Esophagus squamous epithelium (tissue), 5 donors: ENCODE measurements around the gene UBE2E1. TPM values are rescaled to one million over a fixed set of nuclear protein-coding genes. Genes with fewer than 3 reads are reported as not detected.
A peak's percentile ranks its signal among the peaks of the same experiment; 100 is the strongest.
"Not testable (repeated sequence)": the region's sequence is repeated elsewhere in the genome, so short reads cannot be mapped to it uniquely, and the experiment has no call there.

Source experiments
- DNase-seq: peaks from one replicate; lab custom pipeline; 2025; lab: John Stamatoyannopoulos, UW
- H3K27ac ChIP-seq, 4 donors: fragments of 200-600 bp; sonication (generic); one replicate each; pipeline ENCODE4 v1.5.1; 2016 to 2019; ENCODE audit warnings: mild to moderate bottlenecking in 1 of 4
- H3K27me3 ChIP-seq, 4 donors: fragments of 200-600 bp; sonication (generic); 1 replicate in 3 of 4; 2 replicates in 1 of 4; pipeline versions ENCODE4 v1.5.1 to v1.6.0; 2017 to 2021; ENCODE audit warnings: antibody characterized with exemption in 1 of 4
- H3K36me3 ChIP-seq, 3 donors: fragments of 200-600 bp; sonication (generic); one replicate each; pipeline ENCODE4 v1.5.1; 2016 to 2019
- H3K4me1 ChIP-seq, 3 donors: fragments of 200-600 bp; sonication (generic); one replicate each; pipeline ENCODE4 v1.5.1; 2017 to 2019
- H3K4me3 ChIP-seq, 4 donors: fragments of 200-600 bp; sonication (generic); 1 replicate in 3 of 4; 2 replicates in 1 of 4; pipeline ENCODE4 v1.5.1; 2016 to 2019; ENCODE audit warnings: mild to moderate bottlenecking in 2 of 4, moderate library complexity in 1 of 4
- H3K9me3 ChIP-seq, 3 donors: fragments of 200-600 bp; sonication (generic); one replicate each; pipeline ENCODE4 v1.5.1; 2016 to 2019
- CTCF ChIP-seq, 6 experiments: fragments of 450-650 bp in 4 of 6; fragments of 200-600 bp in 2 of 6; sonication (generic) in 2 of 6; IDR thresholded peaks; one replicate each; pipeline ENCODE4 v1.5.1; 2016 to 2019; ENCODE audit warnings: antibody characterized with exemption in 6 of 6, mild to moderate bottlenecking in 4 of 6, moderate library complexity in 4 of 6
- POLR2A ChIP-seq, 4 donors: fragments of 450-650 bp; IDR thresholded peaks; one replicate each; pipeline ENCODE4 v1.6.1; 2017; ENCODE audit warnings: antibody characterized with exemption in 4 of 4, mild to moderate bottlenecking in 4 of 4, moderate library complexity in 3 of 4
- WGBS, 2 donors: methylation state at CpG; one replicate each; pipeline ENCODE4 v1.1.5; 2018; 5-methylcytosine and 5-hydroxymethylcytosine counted together
- intact Hi-C: fragments of 100-400 bp; cut with DNase I; formaldehyde crosslinking; loops from one replicate; pipeline ENCODE4 v1.15.0; 2022
- total RNA-seq, 4 donors: library from RNA; depleted of rRNA; stranded (reverse); fragments of >200 nt; gene quantifications; one replicate each; pipeline ENCODE4 v1.1.0, GENCODE V29; 2016
- donor health status: DM: yes; HTN: yes; CAD: no.

The UBE2E1 gene
- total RNA-seq, 4 donors from 2014 or later: 83.9 to 115 (median 104) TPM

GRCh38 chr3:23915537-23916108 is 109.9 kb downstream of the UBE2E1 start:
- Histone ChIP-seq H3K27ac (peak overlapping the region in 1 of 4 donors; percentile 99), H3K4me3 (peak overlapping the region; percentile 90 to 96 (median 95)), H3K9me3 (no peaks in the 10 kb centered on the region), H3K36me3 (peaks cover 0 to 34% (median 0%) of the 10 kb centered on the region in 3 donors), H3K4me1 (peaks cover 15 to 53% (median 19%) of the 10 kb centered on the region in 3 donors), H3K27me3 (no peaks in the 10 kb centered on the region)
- no peak for TF ChIP-seq CTCF (IDR thresholded peaks at IDR 0.05)
- no peak for TF ChIP-seq POLR2A (IDR thresholded peaks at IDR 0.05)
- intact Hi-C loops: no loop called here
- 61 to 63% methylated on average over 7 of the region's 7 CpGs for WGBS, 2 donors
- DNase-seq: no peak

GRCh38 chr3:23916152-23916885 is 110.6 kb downstream of the UBE2E1 start:
- no peak for DNase-seq
- TF ChIP-seq POLR2A (IDR thresholded peaks at IDR 0.05): no peak
- no peak for TF ChIP-seq CTCF (IDR thresholded peaks at IDR 0.05)
- Histone ChIP-seq H3K9me3 (no peaks in the 10 kb centered on the region), H3K27me3 (no peaks in the 10 kb centered on the region), H3K4me3 (peak overlapping the region; percentile 90 to 96 (median 95)), H3K27ac (peak overlapping the region; percentile 97 to 99 (median 98)), H3K4me1 (peaks cover 15 to 57% (median 19%) of the 10 kb centered on the region in 3 donors), H3K36me3 (peaks cover 0 to 35% (median 0%) of the 10 kb centered on the region in 3 donors)
- WGBS, 2 donors: 1 to 4% methylated on average over 15 to 29 of the region's 48 CpGs
- intact Hi-C loops: no loop called here

DNA sequence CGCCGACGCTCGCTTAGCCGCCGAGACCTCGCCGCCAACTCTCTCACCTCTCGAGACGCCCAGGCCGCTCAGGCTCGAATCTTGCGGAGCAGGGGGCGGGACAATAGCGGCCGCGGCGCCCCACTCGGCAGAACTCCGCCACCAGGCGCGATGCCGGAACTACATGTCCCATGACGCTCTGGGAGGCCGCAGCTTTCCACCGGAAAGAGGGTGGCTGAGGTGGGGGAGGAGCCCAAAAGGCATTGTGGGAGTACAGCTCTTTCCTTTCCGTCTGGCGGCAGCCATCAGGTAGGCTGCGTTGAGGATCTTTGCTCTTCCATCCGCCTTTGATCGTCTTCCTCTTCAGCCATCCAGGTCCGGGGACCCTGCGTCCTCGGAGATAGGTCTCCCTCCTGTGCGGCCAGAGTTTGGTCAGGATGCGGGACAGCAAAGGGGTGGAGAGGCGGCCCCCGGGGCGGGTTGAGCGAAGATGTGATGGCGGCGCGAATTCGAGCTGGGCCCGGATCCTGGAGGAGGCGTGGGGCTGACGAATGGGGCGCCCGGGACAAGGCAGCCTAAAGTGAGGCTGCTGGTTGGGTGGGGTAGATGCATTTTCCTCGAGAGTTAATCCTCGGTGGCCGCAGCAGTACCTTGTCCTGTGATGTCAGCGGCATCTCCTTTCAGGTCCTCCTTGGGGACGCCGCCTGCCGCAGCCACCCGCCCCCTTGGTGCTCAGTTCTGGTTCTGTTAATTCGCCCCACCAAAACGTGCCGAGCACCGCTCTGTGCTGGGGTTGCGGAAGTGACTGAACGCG is 111.3 kb downstream of the UBE2E1 start, which contains the start of the genes NKIRAS1 and RPL15:
Gene NKIRAS1 (minus strand): TSS at position 105 of the 793 bp plus-strand sequence. CDS start 6,086 bp downstream, outside the sequence.
Gene RPL15 (plus strand): TSS at position 247 of the 793 bp plus-strand sequence. CDS start 728 bp downstream, outside the sequence.
- H3K4me1 ChIP-seq: peaks cover 15 to 57% (median 19%) of the 10 kb centered on the region in 3 donors
- no peaks in the 10 kb centered on the region for H3K27me3 ChIP-seq
- peak within 1 kb of the TSS; percentile 90 to 96 (median 95) for H3K4me3 ChIP-seq
- TF ChIP-seq POLR2A (IDR thresholded peaks at IDR 0.05) (peak in 3 of 4 donors; percentile 87 to 98 (median 96)), CTCF (IDR thresholded peaks at IDR 0.05) (peak; percentile 44 to 90 (median 70))
- peak within 1 kb of the TSS; percentile 97 to 99 (median 98) for H3K27ac ChIP-seq
- peak; percentile 85 for DNase-seq
- intact Hi-C loops: no loop called here
- H3K9me3 ChIP-seq: no peaks in the 10 kb centered on the region
- H3K36me3 ChIP-seq: peaks cover 0 to 43% (median 0%) of the 10 kb centered on the region in 3 donors
- WGBS, 2 donors: 0% methylated on average over 19 to 22 of the region's 64 CpGs

- H3K9me3 ChIP-seq, DNase-seq, H3K27me3 ChIP-seq, intact Hi-C loops: not testable (repeated sequence)
- Histone ChIP-seq H3K27ac (peak overlapping the region; percentile 97 to 99 (median 98)), H3K4me1 (peaks cover 15 to 57% (median 19%) of the 10 kb centered on the region in 3 donors), H3K36me3 (peaks cover 0 to 50% (median 0%) of the 10 kb centered on the region in 3 donors), H3K4me3 (peak overlapping the region; percentile 90 to 96 (median 95))
- 0 to 3% methylated on average over 7 to 11 of the region's 21 CpGs for WGBS, 2 donors
Measured at GRCh38 chr3:23917679-23918303, 112.0 kb downstream of the UBE2E1 start.

- Histone ChIP-seq H3K4me1 (peaks cover 15 to 57% (median 19%) of the 10 kb centered on the region in 3 donors), H3K36me3 (peaks cover 0 to 52% (median 0%) of the 10 kb centered on the region in 3 donors), H3K4me3 (peak overlapping the region; percentile 90 to 96 (median 95)), H3K27ac (peak overlapping the region; percentile 97 to 99 (median 98))
- intact Hi-C loops, DNase-seq, H3K27me3 ChIP-seq, H3K9me3 ChIP-seq: not testable (repeated sequence)
- WGBS, 2 donors: 18 to 19% methylated on average over 12 of the region's 12 CpGs
Measured at GRCh38 chr3:23918331-23918730, 112.6 kb downstream of the UBE2E1 start.
